ENCODE measurements around the gene HSPA4.
"Not testable (repeated sequence)": the region's sequence is repeated elsewhere in the genome, so short reads cannot be mapped to it uniquely, and the experiment has no call there.

HSPA4 gene

GRCh38 chr5:133124891-133125290 lies 73.1 kb downstream of the HSPA4 start:
- no peak for DNase-seq (ENCODE audit: low spot score)

DNA sequence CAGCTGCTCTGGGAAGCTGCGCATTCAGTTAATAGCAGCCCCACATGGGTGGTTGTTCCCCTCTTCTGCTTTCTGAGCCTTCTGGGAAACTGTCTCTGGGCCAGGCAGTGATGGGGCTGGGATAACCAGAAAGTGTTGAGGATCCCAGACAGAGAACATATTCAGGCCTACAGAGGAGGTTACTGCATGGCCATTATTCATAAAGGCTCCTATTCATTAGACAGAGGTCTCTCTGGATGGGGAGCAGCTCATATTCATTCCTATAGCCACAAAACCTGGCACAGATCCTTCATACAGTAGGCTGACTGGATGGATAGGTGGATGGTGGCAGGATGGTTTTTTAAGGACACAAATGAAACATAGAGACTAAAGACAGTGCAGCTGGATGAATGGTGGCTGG lies 76.3 kb downstream of the HSPA4 start:
- no peak for DNase-seq (ENCODE audit: low spot score)

- DNase-seq (ENCODE audit: low spot score), result no peak
Observed at GRCh38 chr5:133129289-133129688, 77.5 kb downstream of the HSPA4 start.

DNA sequence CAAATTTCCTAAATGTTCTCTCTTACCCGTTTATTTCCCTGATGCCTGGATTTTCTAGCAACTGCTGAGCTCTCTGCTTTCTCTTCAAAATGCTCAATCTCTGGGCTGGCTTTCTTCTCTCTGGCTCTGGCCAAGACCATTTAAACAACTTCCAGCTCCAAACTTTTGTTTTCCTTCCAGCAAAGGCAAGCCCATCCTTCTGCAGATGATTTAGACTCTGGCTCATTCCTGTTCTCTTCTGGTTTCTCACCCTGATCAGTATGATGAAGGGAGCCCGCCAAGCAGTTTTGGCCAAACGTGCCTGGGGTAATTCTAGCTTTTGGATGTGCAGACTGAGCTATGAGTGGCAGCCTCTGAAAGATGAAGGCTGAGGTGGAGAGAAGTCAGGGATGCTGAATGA lies 78.1 kb downstream of the HSPA4 start:
- DNase-seq (ENCODE audit: low spot score), result no peak

DNA sequence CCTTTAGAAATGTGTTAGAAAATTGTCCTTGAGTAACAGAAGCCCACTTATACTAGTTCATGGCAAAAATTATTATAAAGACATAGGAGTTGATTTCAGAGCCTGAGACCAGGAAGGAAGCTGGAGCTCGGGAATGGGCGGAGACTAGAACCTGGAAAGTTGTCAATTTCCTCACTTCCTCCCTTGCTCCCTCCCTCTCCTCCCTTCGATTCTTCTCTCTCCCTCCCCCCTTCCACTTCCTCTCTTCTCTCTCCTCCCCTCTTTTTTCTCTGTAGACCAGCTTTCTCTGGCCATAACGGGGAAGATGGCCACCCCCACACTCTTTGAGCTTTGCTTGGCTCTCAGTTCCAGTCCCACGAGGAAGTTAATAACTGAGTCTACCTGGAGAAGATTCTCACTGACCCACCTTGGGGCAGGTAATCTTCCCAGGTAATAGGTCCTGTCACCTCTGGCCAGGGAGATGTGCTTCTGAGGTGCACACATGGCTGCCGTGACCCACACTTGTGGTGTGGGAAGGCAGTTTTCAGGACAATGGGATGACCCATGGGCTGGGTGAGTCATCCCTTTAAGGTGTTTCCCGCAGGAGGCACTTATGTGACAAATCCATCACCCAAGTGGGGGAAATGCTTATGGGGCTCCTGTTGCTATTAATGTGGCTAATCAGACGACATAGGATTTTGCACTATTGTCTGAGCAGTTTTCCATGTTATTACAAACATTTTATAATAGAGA lies 78.7 kb downstream of the HSPA4 start:
- DNase-seq (ENCODE audit: low spot score), result peak; percentile 73

DNA sequence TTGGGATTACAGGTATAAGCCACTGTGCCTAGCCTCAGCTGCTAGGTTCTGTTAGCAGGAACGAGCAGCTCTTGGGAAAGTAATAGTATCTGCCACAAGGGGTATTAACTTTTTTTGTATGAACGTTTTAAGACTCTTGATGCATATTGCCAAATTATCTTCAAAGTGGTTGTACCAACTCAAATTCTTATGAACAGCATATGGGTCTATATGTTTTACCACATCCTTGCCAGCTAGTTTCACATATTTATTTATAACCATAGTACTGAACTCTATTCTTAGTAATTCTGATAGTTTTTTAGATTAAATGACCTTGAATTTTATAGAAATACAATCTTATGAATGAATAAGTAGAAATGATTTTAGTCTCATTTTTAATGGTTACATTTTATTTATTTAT lies 80.9 kb downstream of the HSPA4 start:
- DNase-seq (ENCODE audit: low spot score), result no peak

DNA sequence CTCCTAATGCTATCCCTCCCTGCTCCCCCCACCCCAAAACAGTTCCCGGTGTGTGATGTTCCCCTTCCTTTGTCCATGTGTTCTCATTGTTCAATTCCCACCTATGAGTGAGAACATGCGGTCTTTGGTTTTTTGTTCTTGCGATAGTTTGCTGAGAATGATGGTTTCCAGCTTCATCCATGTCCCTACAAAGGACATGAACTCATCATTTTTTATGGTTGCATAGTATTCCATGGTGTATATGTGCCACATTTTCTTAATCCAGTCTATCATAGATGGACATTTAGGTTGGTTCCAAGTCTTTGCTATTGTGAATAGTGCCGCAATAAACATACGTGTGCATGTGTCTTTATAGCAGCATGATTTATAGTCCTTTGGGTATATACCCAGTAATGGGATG lies 81.4 kb downstream of the HSPA4 start:
- not testable (repeated sequence) for DNase-seq (ENCODE audit: low spot score)

DNA sequence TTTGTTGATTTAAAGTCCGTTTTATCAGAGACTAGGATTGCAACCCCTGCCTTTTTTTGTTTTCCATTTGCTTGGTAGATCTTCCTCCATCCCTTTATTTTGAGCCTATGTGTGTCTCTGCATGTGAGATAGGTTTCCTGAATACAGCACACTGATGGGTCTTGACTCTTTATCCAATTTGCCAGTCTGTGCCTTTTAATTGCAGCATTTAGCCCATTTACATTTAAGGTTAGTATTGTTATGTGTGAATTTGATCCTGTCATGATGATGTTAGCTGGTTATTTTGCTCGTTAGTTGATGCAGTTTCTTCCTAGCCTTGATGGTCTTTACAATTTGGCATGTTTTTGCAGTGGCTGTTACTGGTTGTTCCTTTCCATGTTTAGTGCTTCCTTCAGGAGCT lies 85.1 kb downstream of the HSPA4 start:
- not testable (repeated sequence) for DNase-seq (ENCODE audit: low spot score)

DNA sequence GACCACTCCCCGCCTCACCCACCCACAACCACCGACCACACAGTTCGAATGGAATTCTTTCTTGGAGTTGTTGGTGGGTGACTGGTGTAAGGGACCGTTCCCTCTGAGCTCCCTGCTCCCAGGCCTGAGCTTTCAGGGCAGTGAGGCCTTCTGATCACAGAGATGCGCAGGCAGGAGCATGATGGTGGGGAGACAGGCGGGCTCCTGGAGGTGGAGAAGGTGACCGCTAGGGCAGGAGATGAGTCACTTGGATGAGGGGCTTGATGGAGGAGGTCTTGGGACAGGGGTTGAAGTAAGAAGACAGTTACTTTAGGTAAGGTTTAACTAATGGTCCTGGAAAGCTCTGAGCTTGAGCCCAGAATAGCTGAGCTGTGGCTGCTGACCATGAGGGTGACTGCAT lies 88.5 kb downstream of the HSPA4 start:
- DNase-seq (ENCODE audit: low spot score), result no peak

DNA sequence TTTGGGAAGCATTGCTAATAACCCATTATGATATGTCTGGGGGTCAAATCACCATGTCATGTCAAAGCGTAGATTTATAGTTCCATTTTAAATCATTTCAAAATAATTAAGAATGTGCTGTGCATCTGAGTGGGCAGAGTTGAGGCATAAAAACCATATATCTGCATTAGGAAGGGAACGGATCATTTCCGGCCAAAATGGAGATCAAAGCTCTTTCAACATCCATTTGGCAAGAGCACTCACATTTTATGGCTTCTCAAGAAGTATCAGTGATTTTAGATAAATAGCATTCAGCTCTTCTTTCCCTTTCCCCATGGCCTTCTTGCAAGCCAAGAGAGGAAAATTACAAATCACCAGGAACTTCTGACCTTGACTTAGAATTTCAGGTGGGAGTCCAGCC lies 89.9 kb downstream of the HSPA4 start:
- no peak for DNase-seq (ENCODE audit: low spot score)

DNA sequence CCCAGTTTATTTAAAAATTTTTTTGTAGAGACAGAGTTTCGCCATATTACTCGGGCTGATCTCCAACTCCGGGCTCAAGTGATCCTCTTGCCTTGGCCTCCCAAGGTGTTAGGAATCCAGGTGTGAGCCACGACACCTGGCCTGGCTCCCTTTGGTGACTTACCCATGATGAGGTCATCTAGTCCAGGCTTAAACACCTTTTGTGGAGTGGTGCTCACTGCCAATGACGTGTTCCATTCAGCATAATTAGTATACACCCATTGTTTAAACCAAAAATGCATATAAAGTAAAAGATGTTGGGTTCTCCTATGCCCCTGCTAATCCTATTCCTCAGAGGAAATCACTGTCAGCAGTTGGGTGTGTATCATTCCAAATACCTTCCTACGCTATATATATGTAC lies 91.0 kb downstream of the HSPA4 start:
- no peak for DNase-seq (ENCODE audit: low spot score)

DNA sequence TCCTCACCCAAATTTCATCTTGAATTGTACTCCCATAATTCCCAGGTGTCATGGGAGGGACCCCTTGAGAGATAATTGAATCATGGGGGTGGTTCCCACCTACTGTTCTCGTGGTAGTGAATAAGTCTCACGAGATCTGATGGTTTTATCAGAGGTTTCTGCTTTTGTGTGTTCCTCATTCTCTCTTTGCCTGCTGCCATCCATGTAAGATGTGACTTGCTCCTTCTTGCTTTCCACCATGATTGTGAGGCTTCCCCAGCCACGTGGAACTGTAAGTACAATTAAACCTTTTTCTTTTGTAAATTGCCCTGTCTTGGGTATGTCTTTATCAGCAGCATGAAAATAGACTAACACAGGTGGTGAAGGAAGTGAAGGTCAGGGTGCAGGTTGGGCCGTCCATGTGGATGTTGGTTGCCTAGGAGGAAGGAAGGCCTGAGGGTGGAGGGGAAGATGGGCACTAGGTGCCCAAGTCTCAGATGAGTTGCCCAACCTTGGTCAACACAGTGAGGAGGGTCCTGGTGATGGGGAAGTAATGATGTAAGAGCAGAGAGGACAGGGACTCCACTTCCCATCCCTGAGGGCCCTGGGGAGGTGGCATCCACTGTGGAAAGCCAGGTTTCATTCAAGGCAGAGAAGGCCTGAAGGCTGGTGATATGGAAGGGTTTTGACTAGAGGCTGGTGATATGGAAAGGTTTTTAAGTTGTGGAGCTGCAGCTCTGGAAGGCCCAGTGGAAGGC lies 92.6 kb downstream of the HSPA4 start:
- DNase-seq (ENCODE audit: low spot score), result no peak

DNA sequence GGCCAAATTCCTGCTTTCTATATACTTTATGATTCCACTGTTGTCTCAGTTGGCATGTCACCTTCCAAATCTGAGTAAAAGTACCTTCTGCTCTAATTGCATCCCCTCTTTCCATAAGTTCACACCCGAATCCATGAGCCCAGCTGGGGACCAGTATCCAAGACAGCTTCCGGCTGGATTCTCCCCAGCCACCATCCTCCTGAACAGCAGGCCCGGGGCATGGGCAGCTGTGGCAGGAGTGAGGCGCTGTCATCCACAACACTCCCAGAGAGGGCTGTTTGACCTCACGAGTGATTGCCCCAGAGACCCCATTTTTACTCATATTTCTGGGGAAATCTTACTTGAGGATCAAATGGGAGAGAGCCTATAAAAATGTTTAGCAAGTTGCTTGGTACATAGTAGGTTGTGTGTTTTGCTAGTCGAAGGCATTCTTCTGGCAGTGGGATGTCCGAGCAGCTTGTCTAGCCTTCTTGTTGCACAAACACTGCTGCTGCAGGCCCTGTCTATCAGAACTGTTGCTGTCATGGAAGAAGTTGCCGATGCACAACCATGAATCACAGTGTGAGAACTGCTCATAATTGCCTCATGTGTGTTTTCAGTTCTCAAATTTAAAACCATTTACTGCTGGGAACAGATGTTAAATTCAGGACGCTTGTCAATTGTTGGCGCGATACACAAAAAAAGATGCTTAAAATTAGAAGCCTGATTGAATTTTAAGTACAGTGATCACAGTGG lies 93.8 kb downstream of the HSPA4 start:
- DNase-seq (ENCODE audit: low spot score), result no peak

- DNase-seq (ENCODE audit: low spot score), result no peak
Observed at GRCh38 chr5:133147411-133147810, 95.6 kb downstream of the HSPA4 start.

DNA sequence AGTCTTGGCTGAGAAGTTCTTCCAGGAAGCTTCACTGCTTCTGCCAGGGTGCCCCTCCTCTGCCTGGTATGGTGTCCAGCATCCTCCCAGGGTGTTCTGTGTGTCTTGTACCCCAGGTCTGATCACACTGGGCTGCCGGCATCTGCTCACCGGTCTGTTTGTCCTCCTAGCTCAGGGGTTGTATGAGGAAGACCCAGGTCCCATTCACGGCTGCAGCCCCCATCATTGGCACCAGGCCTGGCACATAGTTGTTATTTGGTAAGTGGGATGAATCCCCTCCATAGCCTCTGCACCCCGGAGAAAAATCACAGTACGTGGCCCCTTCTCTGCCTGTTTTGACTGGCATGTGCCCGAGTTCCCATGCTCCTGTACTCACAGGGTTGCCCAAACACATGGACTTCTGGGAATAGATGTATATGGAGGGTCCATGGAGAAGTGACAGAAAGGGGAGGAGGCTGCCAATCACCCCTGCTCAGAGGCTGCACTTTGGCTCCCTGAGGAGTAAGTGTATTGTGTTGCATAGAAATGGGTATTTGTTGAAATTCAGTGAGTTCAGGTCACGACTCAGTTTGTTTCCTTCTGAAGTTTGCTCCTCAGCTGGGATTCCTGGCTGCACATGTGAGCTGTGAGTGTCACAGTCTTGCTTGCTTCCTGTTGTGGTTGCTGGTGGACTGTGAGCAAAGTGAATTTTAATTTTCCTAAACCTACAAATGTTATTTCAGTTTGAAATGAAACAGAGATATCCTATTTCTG lies 96.2 kb downstream of the HSPA4 start:
- no peak for DNase-seq (ENCODE audit: low spot score)

GRCh38 chr5:133149345-133149744 lies 97.5 kb downstream of the HSPA4 start:
- no peak for DNase-seq (ENCODE audit: low spot score)

DNA sequence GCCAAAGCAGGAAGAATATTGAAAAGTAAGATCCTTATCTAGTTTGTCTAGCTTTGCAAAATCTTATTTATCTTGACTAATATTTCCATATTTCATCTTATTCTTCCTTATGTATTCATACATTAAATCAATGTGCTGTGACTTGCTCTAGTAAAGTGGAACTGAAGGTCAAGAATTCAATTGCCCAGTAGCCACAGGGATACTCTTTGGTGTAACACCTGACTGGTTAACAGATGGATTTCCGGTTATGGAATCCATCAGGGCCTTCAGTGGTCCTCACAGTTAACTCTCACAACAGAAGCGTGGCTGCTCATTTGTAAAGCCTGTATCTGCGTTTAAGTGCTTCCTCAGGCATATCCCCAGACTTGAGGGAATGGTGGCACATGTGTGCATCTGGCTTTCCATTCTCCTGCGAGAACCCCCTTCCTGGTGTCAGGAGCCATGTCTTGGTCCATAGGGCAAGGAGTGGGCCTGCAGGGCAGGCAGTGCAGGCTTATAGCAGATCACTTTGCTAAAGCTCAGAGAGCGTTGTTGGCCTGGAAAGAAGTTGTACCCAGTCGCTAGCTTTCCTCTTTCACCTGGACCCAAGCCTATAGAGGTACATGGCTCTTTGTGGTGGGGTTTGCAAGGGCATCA lies 99.2 kb downstream of the HSPA4 start:
- DNase-seq (ENCODE audit: low spot score), result no peak

DNA sequence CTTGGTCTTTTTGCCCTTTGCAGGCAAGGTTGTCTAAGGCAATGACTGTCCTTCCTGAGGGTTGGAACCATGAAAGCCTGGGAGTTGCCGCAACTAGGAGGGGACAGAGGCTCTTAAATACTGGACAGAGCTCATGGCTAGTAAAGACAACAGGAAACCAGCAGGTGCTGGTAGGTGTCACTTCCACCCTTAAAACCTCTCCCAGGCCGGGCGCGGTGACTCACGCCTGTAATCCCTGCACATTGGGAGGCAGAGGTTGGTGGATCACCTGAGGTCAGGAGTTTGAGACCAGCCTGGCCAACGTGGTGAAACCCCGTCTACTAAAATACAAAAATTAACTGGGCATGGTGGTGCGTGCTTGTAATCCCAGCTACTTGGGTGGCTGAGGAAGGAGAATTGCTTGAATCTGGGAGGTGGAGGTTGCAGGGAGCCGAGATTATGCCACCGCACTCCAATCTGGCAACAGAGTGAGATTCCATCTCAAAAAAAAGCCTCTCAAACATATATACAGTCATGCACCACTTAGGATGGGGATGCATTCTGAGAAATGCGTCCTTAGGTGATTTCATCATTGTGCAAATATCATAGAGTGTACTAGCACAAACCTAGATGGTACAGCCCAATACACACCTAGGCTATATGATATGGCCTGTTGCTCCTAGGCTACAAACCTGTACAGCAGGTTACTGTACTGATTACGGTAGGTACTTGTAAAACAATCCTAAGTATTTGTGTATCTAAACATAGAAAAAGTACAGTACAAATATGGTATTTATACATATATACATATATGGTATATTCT lies 102.7 kb downstream of the HSPA4 start:
- DNase-seq (ENCODE audit: low spot score), result no peak

DNA sequence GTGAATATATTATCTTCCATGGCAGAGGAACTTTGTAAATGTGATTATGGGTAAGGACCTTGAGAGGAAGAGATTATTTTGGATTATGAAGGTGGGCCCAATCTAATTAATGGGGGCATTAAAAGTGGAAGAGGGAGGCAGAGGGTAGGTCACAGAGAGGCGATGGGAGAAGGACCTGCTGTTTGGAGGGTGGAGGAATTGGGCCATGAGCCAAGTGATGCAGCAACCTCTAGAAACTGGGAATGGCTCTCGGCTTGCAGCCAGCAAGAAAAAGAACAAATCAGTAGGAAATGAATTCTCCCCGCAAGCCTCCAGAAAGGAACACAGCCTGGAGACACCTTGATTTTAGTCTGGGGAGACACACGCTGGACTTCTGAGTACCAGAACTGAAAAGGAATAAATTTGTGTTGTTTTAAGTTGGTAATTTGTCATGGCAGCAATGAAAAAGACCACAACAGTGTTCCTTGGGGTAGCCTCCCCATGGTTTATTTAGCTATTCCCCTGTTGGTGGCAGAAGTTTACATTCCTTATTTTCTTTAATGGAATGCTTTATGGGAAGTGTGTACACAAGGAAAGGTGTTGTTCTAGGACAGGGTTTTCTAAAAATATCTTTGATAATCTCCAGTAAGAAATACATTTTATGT lies 103.6 kb downstream of the HSPA4 start:
- DNase-seq (ENCODE audit: low spot score), result no peak
